HCEC 1CT (cell line): ENCODE results near the gene CADM1.
"Not testable (repeated sequence)": the region's sequence is repeated elsewhere in the genome, so short reads cannot be mapped to it uniquely, and the experiment has no call there.

Source experiments
- DNase-seq: peaks from one replicate; pipeline ENCODE4 v3.0.0-alpha.2; 2017

The CADM1 gene

GRCh38 chr11:115476463-115477286, 27.5 kb downstream of the CADM1 start:
- no peak for DNase-seq

DNA sequence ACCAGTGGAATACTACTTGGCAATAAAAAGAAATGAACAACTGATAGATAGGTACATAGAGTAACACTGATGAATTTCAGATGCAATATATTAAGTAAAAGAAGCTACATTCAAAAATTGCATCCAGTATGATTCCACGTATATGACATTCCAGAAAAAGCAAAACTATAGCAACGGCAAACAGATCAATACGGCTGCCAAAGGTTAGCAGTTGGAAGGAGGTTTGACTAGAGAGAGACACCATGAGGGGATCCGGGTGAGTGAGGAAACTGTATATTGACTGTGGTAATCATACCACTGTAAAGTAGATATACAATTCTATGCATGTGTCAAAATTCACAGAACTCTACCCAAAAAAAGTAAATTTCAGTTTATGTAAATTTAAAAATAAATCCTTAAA, 28.7 kb downstream of the CADM1 start:
- no peak for DNase-seq

GRCh38 chr11:115474306-115474705, 29.9 kb downstream of the CADM1 start:
- DNase-seq: not testable (repeated sequence)

- DNase-seq: no peak
Measured at GRCh38 chr11:115473167-115473566, 31.0 kb downstream of the CADM1 start.

GRCh38 chr11:115471367-115471766, 32.8 kb downstream of the CADM1 start:
- DNase-seq: no peak

DNA sequence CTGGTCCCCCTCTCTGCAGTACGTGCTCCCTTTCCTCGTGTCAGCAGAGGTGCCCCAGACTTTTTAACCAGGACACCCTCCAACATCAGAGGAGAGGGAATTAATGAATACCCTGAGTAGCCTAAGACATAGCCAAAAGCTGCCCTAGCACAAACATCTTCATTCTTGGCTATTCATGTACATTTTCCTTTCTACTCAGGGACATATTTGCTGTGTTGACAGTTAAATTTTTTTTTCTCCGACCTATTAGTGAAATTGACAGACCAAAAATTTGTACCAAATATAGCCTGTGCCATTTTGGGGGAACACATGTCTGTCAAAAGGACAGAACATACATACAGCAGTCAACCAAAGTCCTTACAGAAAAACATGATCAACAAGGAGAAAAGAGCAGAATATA, 33.3 kb downstream of the CADM1 start:
- no peak for DNase-seq

GRCh38 chr11:115469361-115469760, 34.9 kb downstream of the CADM1 start:
- no peak for DNase-seq

GRCh38 chr11:115466122-115466521, 38.1 kb downstream of the CADM1 start:
- no peak for DNase-seq

DNA sequence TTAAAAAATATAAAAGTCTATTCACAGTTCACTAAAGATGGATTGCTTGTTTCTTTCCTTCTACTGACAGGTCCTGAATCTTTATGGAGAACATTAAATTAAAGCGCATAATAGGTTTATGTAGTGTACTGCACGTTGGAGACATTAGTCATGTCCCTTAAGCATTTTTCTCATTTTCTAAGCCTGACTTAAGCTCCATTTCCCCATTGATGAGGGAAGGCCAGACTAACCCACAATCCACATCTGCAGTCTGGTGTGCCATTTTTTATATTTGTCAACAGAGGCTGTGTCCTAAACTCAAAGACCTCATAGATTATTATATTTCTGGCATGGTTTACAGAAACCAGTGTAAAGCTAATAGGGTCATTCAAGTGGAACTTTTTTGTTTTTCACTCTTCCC, 39.9 kb downstream of the CADM1 start:
- no peak for DNase-seq

GRCh38 chr11:115463606-115464005, 40.6 kb downstream of the CADM1 start:
- DNase-seq: no peak

- no peak for DNase-seq
Measured at GRCh38 chr11:115462757-115463156, 41.5 kb downstream of the CADM1 start.

- no peak for DNase-seq
Measured at GRCh38 chr11:115462004-115462541, 42.1 kb downstream of the CADM1 start.

DNA sequence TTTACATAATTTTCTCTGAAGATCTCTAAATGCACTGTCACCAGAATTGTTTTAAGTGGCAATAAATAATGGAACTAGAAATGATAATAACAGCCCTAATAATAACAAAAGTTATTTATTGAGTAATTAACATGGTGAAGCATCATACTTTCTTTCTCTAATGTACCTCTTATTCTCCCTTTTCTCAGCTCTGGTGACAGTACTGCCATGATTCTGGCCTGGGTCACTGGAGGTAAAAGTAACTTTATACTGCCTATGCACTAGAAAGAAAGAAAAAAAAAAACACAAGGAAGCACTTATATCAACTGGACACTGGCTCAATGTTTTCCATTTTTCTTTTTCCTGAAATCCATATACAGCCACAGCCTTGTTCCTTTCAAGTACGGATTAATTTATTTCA, 43.7 kb downstream of the CADM1 start:
- no peak for DNase-seq

GRCh38 chr11:115459563-115459962, 44.7 kb downstream of the CADM1 start:
- DNase-seq: no peak

- no peak for DNase-seq
Measured at GRCh38 chr11:115458877-115459276, 45.3 kb downstream of the CADM1 start.

DNA sequence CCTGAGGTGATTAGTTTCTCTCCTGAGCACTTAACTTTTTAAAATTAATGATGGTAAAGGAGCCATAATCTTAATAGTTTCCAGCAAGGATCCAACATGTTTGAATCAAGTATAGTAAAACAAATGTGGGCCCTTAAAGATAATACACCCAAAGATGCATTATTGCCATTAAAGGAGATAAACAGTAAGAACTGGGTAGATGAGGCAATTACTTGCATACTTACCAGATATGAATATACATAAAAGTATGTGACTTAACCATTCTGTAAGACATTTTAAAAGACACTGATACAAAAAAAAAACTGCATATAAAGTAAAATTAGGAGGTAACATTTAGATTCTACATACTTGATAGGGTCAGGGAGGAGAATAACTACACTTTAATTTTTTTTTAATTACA, 48.2 kb downstream of the CADM1 start:
- no peak for DNase-seq

GRCh38 chr11:115455613-115456012, 48.6 kb downstream of the CADM1 start:
- DNase-seq: no peak

DNA sequence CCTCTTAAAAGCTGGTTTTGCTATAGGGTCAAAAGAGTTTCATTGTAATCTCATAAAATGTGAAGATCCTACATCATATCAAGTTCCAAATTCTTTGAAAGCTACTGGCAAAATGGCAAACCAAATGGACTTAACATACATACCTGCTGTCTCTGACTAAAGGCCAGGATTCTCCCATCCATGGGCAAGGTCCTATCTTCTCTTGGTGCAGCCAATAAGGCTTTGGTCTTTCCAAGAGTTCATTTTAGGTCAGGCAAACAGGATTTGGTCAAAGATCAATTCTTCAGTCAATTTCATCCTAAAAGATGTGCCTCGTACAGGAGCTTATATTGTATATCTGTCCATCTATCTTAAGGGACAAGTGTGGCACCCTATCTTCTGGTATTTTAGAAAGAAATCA, 49.7 kb downstream of the CADM1 start:
- no peak for DNase-seq

- DNase-seq: no peak
Measured at GRCh38 chr11:115453693-115454490, 50.3 kb downstream of the CADM1 start.

GRCh38 chr11:115452241-115452640, 52.0 kb downstream of the CADM1 start:
- no peak for DNase-seq

GRCh38 chr11:115450519-115450918, 53.7 kb downstream of the CADM1 start:
- no peak for DNase-seq

- no peak for DNase-seq
Measured at GRCh38 chr11:115447273-115447864, 56.8 kb downstream of the CADM1 start.

DNA sequence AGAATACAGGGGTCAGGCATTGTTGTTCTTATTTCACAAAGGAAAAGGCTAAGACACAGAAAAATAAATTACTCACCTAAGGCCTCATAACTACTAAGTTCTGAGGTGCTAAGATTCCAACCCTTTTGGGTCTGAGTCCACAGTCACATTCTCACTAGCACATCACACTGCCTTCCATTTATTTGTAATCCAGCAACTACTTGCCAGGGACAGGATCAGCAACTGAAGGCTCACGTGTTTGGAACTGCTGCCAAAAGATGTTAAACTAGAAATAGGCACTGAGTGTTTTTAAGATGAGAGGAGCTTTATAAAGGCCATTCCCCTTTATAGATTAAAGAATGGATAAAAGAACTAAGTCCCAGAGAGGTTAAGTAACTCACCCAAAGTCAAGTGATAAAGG, 58.0 kb downstream of the CADM1 start:
- no peak for DNase-seq

DNA sequence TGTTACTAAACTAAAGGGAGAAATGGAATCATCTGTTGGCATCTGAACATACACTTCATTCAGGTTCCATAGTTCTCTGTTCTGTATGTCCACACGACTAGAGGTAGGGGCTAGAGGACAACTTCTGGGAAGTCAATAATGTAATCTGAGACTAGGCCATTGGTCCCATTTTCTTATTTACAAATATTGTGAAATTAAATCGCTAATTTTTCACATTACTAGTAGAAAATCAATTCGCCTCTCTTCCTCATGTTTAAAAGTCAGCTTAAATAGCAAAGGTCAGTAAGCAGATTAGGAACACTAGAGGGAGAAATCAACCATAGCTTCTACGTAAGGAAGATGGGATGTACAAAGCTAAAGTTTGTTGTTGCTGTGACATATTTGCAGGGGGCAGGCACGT, 59.7 kb downstream of the CADM1 start:
- DNase-seq: no peak
